Ramos (cell line): Measurements from ENCODE around the gene DRAXIN.

Experiments
- in situ Hi-C: fragments of 300-500 bp; cut with MboI; formaldehyde crosslinking; loops from one replicate; pipeline ENCODE4 v1.14.3; 2022; ENCODE audit warnings: low sequenced_read_pairs; ENCODE audit not compliant: unreplicated experiment

The DRAXIN gene

GRCh38 chr1:11654939-11655808 is 36.3 kb upstream of the DRAXIN start:
- in situ Hi-C loops = no loop called here

- in situ Hi-C loops = no loop called here
Observed at GRCh38 chr1:11657654-11658053, 33.9 kb upstream of the DRAXIN start.

- in situ Hi-C loops = no loop called here
Observed at GRCh38 chr1:11658542-11658941, 33.0 kb upstream of the DRAXIN start.

- in situ Hi-C loops = loop anchor here (5.0 kb wide), 1 partner anchor 58 kb away; no protein-coding TSS in a partner anchor
Observed at GRCh38 chr1:11659748-11660147, 31.8 kb upstream of the DRAXIN start.

GRCh38 chr1:11661103-11661502 is 30.4 kb upstream of the DRAXIN start:
- in situ Hi-C loops = loop anchor here (5.0 kb wide), 1 partner anchor 56 kb away; no protein-coding TSS in a partner anchor

GRCh38 chr1:11664336-11665065 is 27.0 kb upstream of the DRAXIN start:
- in situ Hi-C loops = loop anchor here (5.0 kb wide), 1 partner anchor 53 kb away; no protein-coding TSS in a partner anchor

- in situ Hi-C loops = no loop called here
Observed at GRCh38 chr1:11668516-11668915, 23.0 kb upstream of the DRAXIN start.

GRCh38 chr1:11670747-11671146 is 20.8 kb upstream of the DRAXIN start:
- in situ Hi-C loops = no loop called here

GRCh38 chr1:11671205-11671543 is 20.3 kb upstream of the DRAXIN start:
- in situ Hi-C loops = no loop called here

- in situ Hi-C loops = no loop called here
Observed at GRCh38 chr1:11671544-11672286, 19.8 kb upstream of the DRAXIN start.

GRCh38 chr1:11673089-11673769 is 18.3 kb upstream of the DRAXIN start:
- in situ Hi-C loops = no loop called here

GRCh38 chr1:11674488-11674887 is 17.0 kb upstream of the DRAXIN start:
- in situ Hi-C loops = no loop called here

- in situ Hi-C loops = no loop called here
Observed at GRCh38 chr1:11675325-11675724, 16.2 kb upstream of the DRAXIN start.

GRCh38 chr1:11676386-11677103 is 15.0 kb upstream of the DRAXIN start:
- in situ Hi-C loops = no loop called here

GRCh38 chr1:11678442-11678841 is 13.1 kb upstream of the DRAXIN start:
- in situ Hi-C loops = no loop called here

GRCh38 chr1:11680270-11681070 is 11.0 kb upstream of the DRAXIN start:
- in situ Hi-C loops = no loop called here

GRCh38 chr1:11681071-11681771 is 10.3 kb upstream of the DRAXIN start, which contains the start of gene MAD2L2:
Gene MAD2L2 (minus strand): TSS chr1:11681148. CDS start chr1:11680601, 547 bp downstream.
- in situ Hi-C loops = no loop called here

- in situ Hi-C loops = no loop called here
Observed at GRCh38 chr1:11682287-11682771, 9.2 kb upstream of the DRAXIN start.
